ENCODE measurements around the gene PCSK1.

The PCSK1 gene

DNA sequence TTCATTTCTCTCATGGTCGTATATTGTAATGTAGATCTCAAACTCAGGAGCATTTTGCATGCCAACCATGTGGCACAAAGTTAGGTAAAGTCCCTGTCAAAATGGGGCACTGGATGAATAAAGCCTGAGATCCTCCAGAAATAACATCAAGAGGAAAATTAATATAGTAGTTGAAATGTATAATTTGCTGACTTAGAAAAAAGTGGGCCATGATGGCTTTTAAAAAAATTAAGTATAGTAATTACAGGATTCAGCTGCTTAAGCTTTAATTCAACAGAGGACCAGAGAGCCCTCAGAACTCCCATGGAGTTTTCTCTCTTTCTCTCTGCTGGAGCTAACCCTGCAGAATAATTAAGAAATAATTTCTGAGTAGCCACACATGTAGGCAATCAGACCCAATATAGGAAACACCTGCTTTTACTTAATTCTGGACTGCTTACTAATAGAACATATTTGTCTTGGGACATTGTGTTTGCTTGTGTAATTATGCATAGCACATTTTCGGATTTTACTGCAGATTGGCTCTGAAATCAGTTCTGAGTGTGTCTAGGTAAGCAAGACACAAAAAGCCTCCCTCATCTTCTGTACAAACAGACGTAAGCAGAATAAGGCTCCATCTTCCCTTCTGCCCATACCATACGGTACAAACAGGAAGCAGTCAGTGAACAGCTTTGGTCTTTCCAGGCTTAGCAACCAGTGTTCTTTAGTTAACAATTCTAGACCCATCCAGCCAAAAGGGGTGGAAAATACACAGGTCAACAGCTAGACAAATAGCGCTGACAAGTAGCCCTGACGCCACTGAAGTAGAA is 26.5 kb upstream of the PCSK1 start:
- Histone ChIP-seq H3K4me2 (ENCODE audit: insufficient read depth, low read length) (no peak overlapping the region), H3K79me2 (ENCODE audit: insufficient read depth, low read length) (no peaks in the 10 kb centered on the region), H3K4me3 (ENCODE audit: low read depth in 1 of 2, low read length in 2 of 2) (no peak overlapping the region), H4K20me1 (ENCODE audit: insufficient read depth, low read length) (no peaks in the 10 kb centered on the region), H2AFZ (ENCODE audit: low read depth, low read length) (no peak overlapping the region), H3K27ac (ENCODE audit: low read length) (no peak overlapping the region), H3K9ac (ENCODE audit: low read depth, low read length) (no peak overlapping the region), H3K27me3 (ENCODE audit: insufficient read depth, low read length, poor library complexity) (peaks cover 19% of the 10 kb centered on the region), H3K4me1 (ENCODE audit: insufficient read depth, low read length) (no peaks in the 10 kb centered on the region), H3K9me3 (ENCODE audit: insufficient read depth, low read length, severe bottlenecking) (no peaks in the 10 kb centered on the region), H3K36me3 (ENCODE audit: insufficient read depth, low read length) (no peaks in the 10 kb centered on the region)
- TF ChIP-seq, protein P1, sequence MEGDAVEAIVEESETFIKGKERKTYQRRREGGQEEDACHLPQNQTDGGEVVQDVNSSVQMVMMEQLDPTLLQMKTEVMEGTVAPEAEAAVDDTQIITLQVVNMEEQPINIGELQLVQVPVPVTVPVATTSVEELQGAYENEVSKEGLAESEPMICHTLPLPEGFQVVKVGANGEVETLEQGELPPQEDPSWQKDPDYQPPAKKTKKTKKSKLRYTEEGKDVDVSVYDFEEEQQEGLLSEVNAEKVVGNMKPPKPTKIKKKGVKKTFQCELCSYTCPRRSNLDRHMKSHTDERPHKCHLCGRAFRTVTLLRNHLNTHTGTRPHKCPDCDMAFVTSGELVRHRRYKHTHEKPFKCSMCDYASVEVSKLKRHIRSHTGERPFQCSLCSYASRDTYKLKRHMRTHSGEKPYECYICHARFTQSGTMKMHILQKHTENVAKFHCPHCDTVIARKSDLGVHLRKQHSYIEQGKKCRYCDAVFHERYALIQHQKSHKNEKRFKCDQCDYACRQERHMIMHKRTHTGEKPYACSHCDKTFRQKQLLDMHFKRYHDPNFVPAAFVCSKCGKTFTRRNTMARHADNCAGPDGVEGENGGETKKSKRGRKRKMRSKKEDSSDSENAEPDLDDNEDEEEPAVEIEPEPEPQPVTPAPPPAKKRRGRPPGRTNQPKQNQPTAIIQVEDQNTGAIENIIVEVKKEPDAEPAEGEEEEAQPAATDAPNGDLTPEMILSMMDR (IDR thresholded peaks at IDR 0.05; ENCODE audit: borderline replicate concordance, extremely low read depth, low read length, poor library complexity, severe bottlenecking): no peak
- TF ChIP-seq EZH2 (IDR thresholded peaks at IDR 0.05; ENCODE audit: borderline replicate concordance, low read depth, low read length, severe bottlenecking): no peak
- DNase-seq: no peak
- ATAC-seq (ENCODE audit: insufficient read depth, low read depth): no peak

DNA sequence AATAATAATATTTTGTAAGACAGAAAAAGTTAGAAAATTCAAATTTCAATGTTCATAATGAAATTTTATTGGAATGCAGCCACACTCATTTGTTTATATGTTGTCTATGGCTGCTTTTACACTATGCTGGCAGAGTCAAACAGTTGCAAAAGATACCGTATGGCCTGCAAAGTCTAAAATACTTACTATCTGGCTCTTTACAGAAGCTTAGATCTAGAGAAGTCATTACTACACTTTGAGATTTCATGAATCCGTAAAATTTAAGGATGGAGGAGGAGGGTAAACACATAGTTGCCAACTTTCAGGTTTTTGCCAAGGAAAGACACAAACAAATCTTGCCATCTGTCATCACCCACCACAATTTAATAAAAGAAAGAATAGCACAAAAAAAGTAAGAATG is 25.1 kb upstream of the PCSK1 start:
- H3K36me3 ChIP-seq (ENCODE audit: insufficient read depth, low read length): no peaks in the 10 kb centered on the region
- ATAC-seq (ENCODE audit: insufficient read depth, low read depth): no peak
- no peak for TF ChIP-seq EZH2 (IDR thresholded peaks at IDR 0.05; ENCODE audit: borderline replicate concordance, low read depth, low read length, severe bottlenecking)
- H3K27me3 ChIP-seq (ENCODE audit: insufficient read depth, low read length, poor library complexity): peaks cover 19% of the 10 kb centered on the region
- no peaks in the 10 kb centered on the region for H3K79me2 ChIP-seq (ENCODE audit: insufficient read depth, low read length)
- DNase-seq: no peak
- H2AFZ ChIP-seq (ENCODE audit: low read depth, low read length): no peak overlapping the region
- no peak overlapping the region for H3K27ac ChIP-seq (ENCODE audit: low read length)
- no peaks in the 10 kb centered on the region for H4K20me1 ChIP-seq (ENCODE audit: insufficient read depth, low read length)
- no peak overlapping the region for H3K9ac ChIP-seq (ENCODE audit: low read depth, low read length)
- no peaks in the 10 kb centered on the region for H3K4me1 ChIP-seq (ENCODE audit: insufficient read depth, low read length)
- no peaks in the 10 kb centered on the region for H3K9me3 ChIP-seq (ENCODE audit: insufficient read depth, low read length, severe bottlenecking)
- no peak overlapping the region for H3K4me2 ChIP-seq (ENCODE audit: insufficient read depth, low read length)
- no peak overlapping the region for H3K4me3 ChIP-seq (ENCODE audit: low read depth in 1 of 2, low read length in 2 of 2)

DNA sequence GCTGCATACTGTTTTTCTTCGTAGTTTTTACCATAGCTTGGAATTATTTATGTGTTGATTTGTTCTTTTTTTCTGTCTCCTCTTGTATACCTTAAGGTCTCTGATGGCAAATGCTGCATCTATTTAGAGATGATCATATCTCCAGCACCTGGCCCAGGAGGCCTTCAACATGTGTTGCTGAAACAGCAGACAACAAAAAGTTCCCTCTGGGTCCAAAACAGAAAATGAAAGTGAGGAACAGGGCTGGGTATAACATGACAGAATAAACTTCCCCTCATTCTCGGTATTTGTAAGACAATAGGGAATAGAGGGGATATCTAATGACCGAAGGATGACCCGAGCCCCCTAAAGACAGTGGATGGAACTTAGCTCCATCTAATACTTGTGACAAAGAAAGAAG is 22.7 kb upstream of the PCSK1 start:
- peak; percentile 35; the same call in 1 of the 3 replicates for ATAC-seq (ENCODE audit: insufficient read depth, low read depth)
- no peak overlapping the region for H3K9ac ChIP-seq (ENCODE audit: low read depth, low read length)
- H3K4me1 ChIP-seq (ENCODE audit: insufficient read depth, low read length): no peaks in the 10 kb centered on the region
- H2AFZ ChIP-seq (ENCODE audit: low read depth, low read length): no peak overlapping the region
- no peak for DNase-seq
- H3K4me3 ChIP-seq (ENCODE audit: low read depth in 1 of 2, low read length in 2 of 2): no peak overlapping the region
- H3K27ac ChIP-seq (ENCODE audit: low read length): no peak overlapping the region
- H4K20me1 ChIP-seq (ENCODE audit: insufficient read depth, low read length): no peaks in the 10 kb centered on the region
- no peaks in the 10 kb centered on the region for H3K36me3 ChIP-seq (ENCODE audit: insufficient read depth, low read length)
- no peaks in the 10 kb centered on the region for H3K79me2 ChIP-seq (ENCODE audit: insufficient read depth, low read length)
- no peak for TF ChIP-seq EZH2 (IDR thresholded peaks at IDR 0.05; ENCODE audit: borderline replicate concordance, low read depth, low read length, severe bottlenecking)
- TF ChIP-seq, protein P1 (IDR thresholded peaks at IDR 0.05; ENCODE audit: borderline replicate concordance, extremely low read depth, low read length, poor library complexity, severe bottlenecking): no peak
- no peaks in the 10 kb centered on the region for H3K9me3 ChIP-seq (ENCODE audit: insufficient read depth, low read length, severe bottlenecking)
- H3K27me3 ChIP-seq (ENCODE audit: insufficient read depth, low read length, poor library complexity): peaks cover 18% of the 10 kb centered on the region
- peak overlapping the region; percentile 24; the same call in 1 of the 2 replicates for H3K4me2 ChIP-seq (ENCODE audit: insufficient read depth, low read length)

DNA sequence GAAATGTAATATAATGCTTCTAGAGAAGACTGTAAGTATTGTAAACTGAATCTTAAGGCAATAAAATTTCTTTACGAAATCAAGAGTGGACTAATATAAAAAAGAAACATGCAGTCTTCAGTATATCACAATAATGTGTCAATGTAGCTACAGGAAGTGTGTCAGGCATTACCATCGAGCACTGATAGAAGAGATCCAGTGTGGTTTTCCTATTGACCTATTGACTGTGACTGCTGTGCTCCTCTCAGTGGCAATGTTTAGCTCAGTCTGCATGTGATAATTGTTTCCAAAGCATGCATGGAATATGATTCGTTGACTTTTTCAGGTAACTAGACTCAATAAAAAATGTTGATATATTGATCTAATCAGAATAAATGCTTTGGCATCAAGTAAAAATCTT is 20.3 kb upstream of the PCSK1 start:
- no peaks in the 10 kb centered on the region for H3K9me3 ChIP-seq (ENCODE audit: insufficient read depth, low read length, severe bottlenecking)
- H3K27me3 ChIP-seq (ENCODE audit: insufficient read depth, low read length, poor library complexity): peaks cover 7% of the 10 kb centered on the region
- H3K79me2 ChIP-seq (ENCODE audit: insufficient read depth, low read length): no peaks in the 10 kb centered on the region
- no peak overlapping the region for H3K4me3 ChIP-seq (ENCODE audit: low read depth in 1 of 2, low read length in 2 of 2)
- no peak for DNase-seq
- no peak for ATAC-seq (ENCODE audit: insufficient read depth, low read depth)
- H3K27ac ChIP-seq (ENCODE audit: low read length): no peak overlapping the region
- H3K4me1 ChIP-seq (ENCODE audit: insufficient read depth, low read length): no peaks in the 10 kb centered on the region
- H3K36me3 ChIP-seq (ENCODE audit: insufficient read depth, low read length): no peaks in the 10 kb centered on the region
- no peaks in the 10 kb centered on the region for H4K20me1 ChIP-seq (ENCODE audit: insufficient read depth, low read length)
- TF ChIP-seq, protein P1 (IDR thresholded peaks at IDR 0.05; ENCODE audit: borderline replicate concordance, extremely low read depth, low read length, poor library complexity, severe bottlenecking): no peak
- no peak for TF ChIP-seq EZH2 (IDR thresholded peaks at IDR 0.05; ENCODE audit: borderline replicate concordance, low read depth, low read length, severe bottlenecking)
- no peak overlapping the region for H2AFZ ChIP-seq (ENCODE audit: low read depth, low read length)
- no peak overlapping the region for H3K9ac ChIP-seq (ENCODE audit: low read depth, low read length)
- H3K4me2 ChIP-seq (ENCODE audit: insufficient read depth, low read length): no peak overlapping the region
